Duodenal mucosa (tissue), 2 donors: ENCODE data around the gene PRDX1.

ENCODE experiments used
- H3K27ac ChIP-seq: one replicate; pipeline ENCODE4 v1.7.0; 2013; ENCODE audit warnings: low read depth, low read length
- H3K27me3 ChIP-seq, 2 donors: one replicate each; pipeline ENCODE4 v1.7.0; 2013; ENCODE audit warnings: low read length in 2 of 2, control low read depth in 1 of 2; ENCODE audit not compliant: insufficient read depth in 2 of 2, control insufficient read depth in 1 of 2
- H3K36me3 ChIP-seq, 2 donors: one replicate each; pipeline ENCODE4 v1.7.0; 2013; ENCODE audit warnings: low read length in 2 of 2, control low read depth in 1 of 2; ENCODE audit not compliant: insufficient read depth in 2 of 2, control insufficient read depth in 1 of 2
- H3K4me1 ChIP-seq, 2 donors: one replicate each; pipeline ENCODE4 v1.7.0; 2013; ENCODE audit warnings: low read length in 2 of 2, control low read depth in 1 of 2; ENCODE audit not compliant: insufficient read depth in 2 of 2, control insufficient read depth in 1 of 2
- H3K4me3 ChIP-seq, 2 donors: one replicate each; pipeline ENCODE4 v1.7.0; 2013; ENCODE audit warnings: low read length in 2 of 2, low read depth in 1 of 2
- H3K9ac ChIP-seq, 2 donors: one replicate each; pipeline ENCODE4 v1.7.0; 2013; ENCODE audit warnings: low read length in 2 of 2, low read depth in 1 of 2
- H3K9me3 ChIP-seq, 2 donors: one replicate each; pipeline ENCODE4 v1.7.0; 2013; ENCODE audit warnings: low read length in 2 of 2, control low read depth in 1 of 2; ENCODE audit not compliant: control insufficient read depth in 1 of 2

The PRDX1 gene

GRCh38 chr1:45552331-45552730, 30.6 kb upstream of the PRDX1 start:
- Histone ChIP-seq H3K36me3 (peaks cover 0 to 6% of the 10 kb centered on the region in 2 donors), H3K27me3 (no peaks in the 10 kb centered on the region), H3K27ac (no peak overlapping the region), H3K9ac (peak overlapping the region in 1 of 2 donors; percentile 76), H3K4me1 (peaks cover 12 to 29% of the 10 kb centered on the region in 2 donors), H3K4me3 (peak overlapping the region; percentile 20 to 88), H3K9me3 (no peaks in the 10 kb centered on the region)

DNA sequence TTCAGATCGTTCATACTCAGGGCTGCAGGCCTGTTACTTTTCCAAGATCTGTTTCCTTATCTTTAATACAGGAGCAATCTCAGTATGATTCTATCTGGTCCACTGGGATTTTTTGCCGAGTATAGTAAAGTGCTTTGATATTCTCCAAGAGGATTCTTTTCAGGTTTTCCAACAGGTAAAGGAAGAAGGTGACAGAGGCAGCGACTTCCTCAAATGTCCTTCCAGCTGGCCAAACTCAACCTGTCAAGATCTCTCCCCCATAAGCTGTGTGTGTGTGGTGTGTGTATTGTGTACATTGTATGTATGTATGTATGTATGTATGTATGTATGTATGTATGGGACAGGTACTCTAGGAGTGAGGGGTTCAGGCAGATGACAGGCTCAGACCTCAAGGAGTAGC, 30.0 kb upstream of the PRDX1 start:
- Histone ChIP-seq H3K27me3 (no peaks in the 10 kb centered on the region), H3K4me1 (peaks cover 9 to 25% of the 10 kb centered on the region in 2 donors), H3K27ac (no peak overlapping the region), H3K4me3 (peak overlapping the region; percentile 88 to 90), H3K36me3 (peaks cover 0 to 6% of the 10 kb centered on the region in 2 donors), H3K9ac (peak overlapping the region; percentile 76 to 86), H3K9me3 (no peaks in the 10 kb centered on the region)

- no peaks in the 10 kb centered on the region for H3K27me3 ChIP-seq
- H3K9me3 ChIP-seq: no peaks in the 10 kb centered on the region
- peaks cover 0 to 3% of the 10 kb centered on the region in 2 donors for H3K36me3 ChIP-seq
- H3K27ac ChIP-seq: peak within 1 kb of the TSS; percentile 86
- peak within 1 kb of the TSS; percentile 76 to 86 for H3K9ac ChIP-seq
- peaks cover 12 to 25% of the 10 kb centered on the region in 2 donors for H3K4me1 ChIP-seq
- peak within 1 kb of the TSS; percentile 88 to 90 for H3K4me3 ChIP-seq
These were observed 29.0 kb upstream of the PRDX1 start, which contains the start of gene AKR1A1 for GRCh38 chr1:45550401-45551351. Gene AKR1A1, plus strand, starts transcription at chr1:45550826. Its CDS starts 10,969 bp downstream, at chr1:45561795.

GRCh38 chr1:45545553-45546310, 24.0 kb upstream of the PRDX1 start:
- Histone ChIP-seq H3K4me1 (peaks cover 31 to 38% of the 10 kb centered on the region in 2 donors), H3K27me3 (no peaks in the 10 kb centered on the region), H3K9ac (peak overlapping the region in 1 of 2 donors; percentile 43), H3K9me3 (no peaks in the 10 kb centered on the region), H3K36me3 (no peaks in the 10 kb centered on the region), H3K4me3 (no peak overlapping the region), H3K27ac (no peak overlapping the region)

- Histone ChIP-seq H3K27me3 (no peaks in the 10 kb centered on the region), H3K9ac (peak overlapping the region in 1 of 2 donors; percentile 43), H3K36me3 (no peaks in the 10 kb centered on the region), H3K27ac (no peak overlapping the region), H3K4me1 (peaks cover 27 to 34% of the 10 kb centered on the region in 2 donors), H3K9me3 (no peaks in the 10 kb centered on the region), H3K4me3 (no peak overlapping the region)
These were observed 23.4 kb upstream of the PRDX1 start for GRCh38 chr1:45545019-45545493.

DNA sequence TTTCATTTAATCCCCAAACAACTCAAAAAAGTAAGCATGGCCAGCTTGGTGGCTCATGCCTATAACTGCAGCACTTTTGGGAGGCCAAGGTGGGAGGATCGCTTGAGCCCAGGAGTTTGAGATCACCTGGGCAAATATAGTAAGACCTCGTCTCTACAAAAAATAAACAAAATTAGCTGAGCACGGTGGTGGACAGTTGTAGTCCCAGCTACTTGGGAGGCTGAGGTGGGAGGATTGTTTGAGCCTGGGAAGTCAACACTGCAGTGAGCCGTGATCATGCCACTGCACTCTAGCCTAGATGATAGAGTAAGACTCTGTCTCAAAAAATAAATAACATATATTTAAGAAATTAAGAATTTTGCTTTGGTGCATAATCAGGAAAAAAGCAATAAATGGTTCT, 22.8 kb upstream of the PRDX1 start:
- Histone ChIP-seq H3K36me3 (no peaks in the 10 kb centered on the region), H3K4me3 (no peak overlapping the region), H3K4me1 (peaks cover 27 to 34% of the 10 kb centered on the region in 2 donors), H3K27ac (peak overlapping the region; percentile 35), H3K9ac (no peak overlapping the region), H3K27me3 (no peaks in the 10 kb centered on the region), H3K9me3 (no peaks in the 10 kb centered on the region)

- H3K4me3 ChIP-seq: peak overlapping the region; percentile 21 to 44
- H3K36me3 ChIP-seq: no peaks in the 10 kb centered on the region
- H3K9ac ChIP-seq: peak overlapping the region; percentile 1 to 37
- H3K4me1 ChIP-seq: peaks cover 27 to 34% of the 10 kb centered on the region in 2 donors
- no peaks in the 10 kb centered on the region for H3K9me3 ChIP-seq
- H3K27me3 ChIP-seq: no peaks in the 10 kb centered on the region
- peak overlapping the region; percentile 80 for H3K27ac ChIP-seq
These were observed 22.1 kb upstream of the PRDX1 start for GRCh38 chr1:45543581-45544417.

GRCh38 chr1:45542591-45542990, 20.9 kb upstream of the PRDX1 start:
- H3K36me3 ChIP-seq: no peaks in the 10 kb centered on the region
- no peak overlapping the region for H3K9ac ChIP-seq
- H3K4me3 ChIP-seq: no peak overlapping the region
- H3K27me3 ChIP-seq: no peaks in the 10 kb centered on the region
- H3K4me1 ChIP-seq: peaks cover 27 to 34% of the 10 kb centered on the region in 2 donors
- H3K9me3 ChIP-seq: no peaks in the 10 kb centered on the region
- peak overlapping the region; percentile 17 for H3K27ac ChIP-seq

DNA sequence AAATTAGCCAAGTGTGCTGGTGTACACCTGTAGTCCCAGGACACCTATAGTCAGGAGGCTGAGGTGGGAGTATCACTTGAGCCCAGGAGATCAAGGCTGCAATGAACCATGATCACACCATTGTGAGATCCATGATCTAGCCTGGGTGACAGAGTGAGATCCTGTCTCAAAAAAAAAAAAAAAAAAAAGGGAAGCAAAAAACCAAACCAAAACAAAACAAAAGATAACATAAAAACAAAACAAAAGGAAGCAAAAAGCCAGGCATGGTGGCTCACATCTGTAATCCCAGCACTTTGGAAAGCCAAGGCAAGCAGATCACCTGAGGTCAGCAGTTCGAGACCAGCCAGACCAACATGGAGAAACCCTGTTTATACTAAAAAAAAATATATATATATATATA, 19.5 kb upstream of the PRDX1 start:
- H3K4me1 ChIP-seq: peaks cover 27 to 34% of the 10 kb centered on the region in 2 donors
- H3K36me3 ChIP-seq: no peaks in the 10 kb centered on the region
- no peak overlapping the region for H3K4me3 ChIP-seq
- H3K9me3 ChIP-seq: no peaks in the 10 kb centered on the region
- H3K9ac ChIP-seq: no peak overlapping the region
- H3K27ac ChIP-seq: no peak overlapping the region
- H3K27me3 ChIP-seq: no peaks in the 10 kb centered on the region
